Neural cell (in vitro differentiated cells): ENCODE measurements around the gene KRTAP5-6. TPM values are rescaled to one million over a fixed set of nuclear protein-coding genes. Genes with fewer than 3 reads are reported as not detected.

Experiments
- H2AFZ ChIP-seq: fragments of 200-600, 300-800 bp; sonication (generic), shearing (Covaris generic); 2 replicates; pipeline ENCODE4 v1.6.0; 2014; ENCODE audit warnings: low read depth, mild to moderate bottlenecking, antibody characterized with exemption, low read length, moderate library complexity
- H3F3A ChIP-seq: fragments of 200-600 bp; shearing (Covaris generic); 2 replicates; pipeline ENCODE4 v1.6.1; 2016; ENCODE audit warnings: mild to moderate bottlenecking, moderate library complexity, mixed read lengths, antibody characterized with exemption, low read length; ENCODE audit not compliant: insufficient read depth, poor library complexity, severe bottlenecking
- H3K27ac ChIP-seq: fragments of 200-600, 300-800 bp; sonication (generic), shearing (Covaris generic); 2 replicates; pipeline ENCODE4 v1.5.1; 2014; ENCODE audit warnings: mild to moderate bottlenecking, low read length, moderate library complexity
- H3K27me3 ChIP-seq: fragments of 300-800, 200-600 bp; sonication (generic), shearing (Covaris generic); 2 replicates; pipeline ENCODE4 v1.6.0; 2014; ENCODE audit warnings: mild to moderate bottlenecking, low read depth, low read length, moderate library complexity; ENCODE audit not compliant: insufficient read depth
- H3K36me3 ChIP-seq: fragments of 300-800, 200-600 bp; sonication (generic), shearing (Covaris generic); 2 replicates; pipeline ENCODE4 v1.5.1; 2014; ENCODE audit warnings: mild to moderate bottlenecking, antibody characterized with exemption, low read length, moderate library complexity; ENCODE audit not compliant: insufficient read depth
- H3K4me2 ChIP-seq: fragments of 300-800, 200-600 bp; sonication (generic), shearing (Covaris generic); 2 replicates; pipeline ENCODE4 v1.6.0; 2014; ENCODE audit warnings: mild to moderate bottlenecking, low read length
- H3K4me3 ChIP-seq: fragments of 300-800, 200-600 bp; sonication (generic), shearing (Covaris generic); 2 replicates; pipeline ENCODE4 v1.5.1; 2014; ENCODE audit warnings: mild to moderate bottlenecking, low read length, moderate library complexity
- H3K79me2 ChIP-seq: fragments of 200-600 bp; shearing (Covaris generic); replicated peaks from 2 replicates; pipeline ENCODE4 v1.6.0; 2014; ENCODE audit warnings: mild to moderate bottlenecking, low read length, moderate library complexity; ENCODE audit not compliant: insufficient read depth
- H3K9ac ChIP-seq: fragments of 300-800, 200-600 bp; sonication (generic), shearing (Covaris generic); 2 replicates; pipeline ENCODE4 v1.6.1; 2016; ENCODE audit warnings: mild to moderate bottlenecking, low read length, mixed read lengths
- H3K9me2 ChIP-seq: fragments of 200-600 bp; shearing (Covaris generic); 2 replicates; pipeline ENCODE4 v1.6.1; 2016; ENCODE audit warnings: mild to moderate bottlenecking, low read length, mixed read lengths; ENCODE audit not compliant: insufficient read depth
- H3K9me3 ChIP-seq: fragments of 200-600, 300-800 bp; sonication (generic), shearing (Covaris generic); 2 replicates; pipeline ENCODE4 v1.6.1; 2016; ENCODE audit warnings: mild to moderate bottlenecking, mixed run types, low read length, moderate library complexity, mixed read lengths
- H4K20me1 ChIP-seq: fragments of 200-600 bp; shearing (Covaris generic); 2 replicates; pipeline ENCODE4 v1.6.1; 2016; ENCODE audit warnings: mild to moderate bottlenecking, mixed run types; ENCODE audit not compliant: insufficient read depth
- EP300 ChIP-seq: fragments of 450-650 bp; conservative IDR thresholded peaks from 2 replicates; pipeline ENCODE4 v1.6.1; 2014; ENCODE audit warnings: antibody characterized with exemption, mild to moderate bottlenecking, moderate library complexity; ENCODE audit not compliant: poor library complexity, severe bottlenecking
- EZH2 ChIP-seq: fragments of 200-600, 300-800 bp; shearing (Covaris generic), sonication (generic); IDR thresholded peaks from 2 replicates; pipeline ENCODE4 v1.6.1; 2014; ENCODE audit warnings: antibody characterized with exemption, low read length, borderline replicate concordance, mild to moderate bottlenecking; ENCODE audit not compliant: insufficient read depth, poor library complexity, severe bottlenecking
- MXI1 ChIP-seq: fragments of 450-650 bp; conservative IDR thresholded peaks from 2 replicates; pipeline ENCODE4 v1.6.1; 2014; ENCODE audit warnings: antibody characterized with exemption, mild to moderate bottlenecking; ENCODE audit not compliant: poor library complexity, severe bottlenecking
- POLR2AphosphoS5 ChIP-seq: IDR thresholded peaks from 2 replicates; pipeline ENCODE4 v1.6.1; 2012
- RAD21 ChIP-seq: fragments of 450-650 bp; conservative IDR thresholded peaks from 2 replicates; pipeline ENCODE4 v1.6.1; 2014; ENCODE audit warnings: antibody characterized with exemption, mild to moderate bottlenecking, moderate library complexity
- REST ChIP-seq: IDR thresholded peaks from 2 replicates; pipeline ENCODE4 v1.6.1; 2012; ENCODE audit warnings: borderline replicate concordance
- SMC3 ChIP-seq: fragments of 450-650 bp; conservative IDR thresholded peaks from 2 replicates; pipeline ENCODE4 v1.6.1; 2014; ENCODE audit warnings: antibody characterized with exemption, mild to moderate bottlenecking, moderate library complexity; ENCODE audit not compliant: poor library complexity
- TAF1 ChIP-seq: IDR thresholded peaks from 2 replicates; pipeline ENCODE4 v1.6.1; 2012; ENCODE audit warnings: low read depth
- polyA plus RNA-seq: library from polyadenylated mRNA; depleted of rRNA; stranded (reverse); fragments of >200 nt; gene quantifications from 2 replicates; pipeline ENCODE4 v1.2.3, GENCODE V29; 2014
- TF ChIP-seq, protein P1 (sequence below): fragments of 450-650 bp; IDR thresholded peaks from 2 replicates; pipeline ENCODE4 v1.5.1; 2014; ENCODE audit warnings: antibody characterized with exemption, mild to moderate bottlenecking, moderate library complexity; ENCODE audit not compliant: poor library complexity, severe bottlenecking

The KRTAP5-6 gene
- polyA plus RNA-seq, 1 donor from 2014 or later: not detected

GRCh38 chr11:1737080-1737757 is 40.2 kb downstream of the KRTAP5-6 start:
- no peaks in the 10 kb centered on the region for H3K27me3 ChIP-seq
- no peaks in the 10 kb centered on the region for H3K9me2 ChIP-seq
- H3K4me3 ChIP-seq: no peak overlapping the region
- H3K9me3 ChIP-seq: no peaks in the 10 kb centered on the region
- H3K27ac ChIP-seq: no peak overlapping the region
- no peaks in the 10 kb centered on the region for H4K20me1 ChIP-seq
- TF ChIP-seq TAF1 (no peak), REST (no peak), MXI1 (no peak), EZH2 (no peak), SMC3 (no peak), POLR2AphosphoS5 (no peak), RAD21 (no peak), EP300 (no peak)
- TF ChIP-seq, protein P1, sequence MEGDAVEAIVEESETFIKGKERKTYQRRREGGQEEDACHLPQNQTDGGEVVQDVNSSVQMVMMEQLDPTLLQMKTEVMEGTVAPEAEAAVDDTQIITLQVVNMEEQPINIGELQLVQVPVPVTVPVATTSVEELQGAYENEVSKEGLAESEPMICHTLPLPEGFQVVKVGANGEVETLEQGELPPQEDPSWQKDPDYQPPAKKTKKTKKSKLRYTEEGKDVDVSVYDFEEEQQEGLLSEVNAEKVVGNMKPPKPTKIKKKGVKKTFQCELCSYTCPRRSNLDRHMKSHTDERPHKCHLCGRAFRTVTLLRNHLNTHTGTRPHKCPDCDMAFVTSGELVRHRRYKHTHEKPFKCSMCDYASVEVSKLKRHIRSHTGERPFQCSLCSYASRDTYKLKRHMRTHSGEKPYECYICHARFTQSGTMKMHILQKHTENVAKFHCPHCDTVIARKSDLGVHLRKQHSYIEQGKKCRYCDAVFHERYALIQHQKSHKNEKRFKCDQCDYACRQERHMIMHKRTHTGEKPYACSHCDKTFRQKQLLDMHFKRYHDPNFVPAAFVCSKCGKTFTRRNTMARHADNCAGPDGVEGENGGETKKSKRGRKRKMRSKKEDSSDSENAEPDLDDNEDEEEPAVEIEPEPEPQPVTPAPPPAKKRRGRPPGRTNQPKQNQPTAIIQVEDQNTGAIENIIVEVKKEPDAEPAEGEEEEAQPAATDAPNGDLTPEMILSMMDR: no peak
- no peaks in the 10 kb centered on the region for H3K79me2 ChIP-seq
- no peak overlapping the region for H2AFZ ChIP-seq
- no peaks in the 10 kb centered on the region for H3K36me3 ChIP-seq
- no peaks in the 10 kb centered on the region for H3F3A ChIP-seq
- no peak overlapping the region for H3K4me2 ChIP-seq
- H3K9ac ChIP-seq: no peak overlapping the region

GRCh38 chr11:1738380-1738779 is 41.4 kb downstream of the KRTAP5-6 start:
- H2AFZ ChIP-seq: no peak overlapping the region
- TF ChIP-seq EZH2 (no peak), SMC3 (no peak), TAF1 (no peak), MXI1 (no peak), POLR2AphosphoS5 (no peak), REST (no peak), EP300 (no peak), RAD21 (no peak)
- TF ChIP-seq, protein P1: no peak

More at GRCh38 chr11:1738380-1738779, 41.4 kb downstream of the KRTAP5-6 start:
- Histone ChIP-seq H3K79me2 (no peaks in the 10 kb centered on the region), H4K20me1 (no peaks in the 10 kb centered on the region), H3K9me2 (no peaks in the 10 kb centered on the region), H3K27ac (no peak overlapping the region), H3K9me3 (no peaks in the 10 kb centered on the region), H3F3A (no peaks in the 10 kb centered on the region), H3K36me3 (no peaks in the 10 kb centered on the region), H3K9ac (no peak overlapping the region), H3K27me3 (no peaks in the 10 kb centered on the region), H3K4me2 (no peak overlapping the region), H3K4me3 (no peak overlapping the region)
